T-cell (primary cell): Measurements from ENCODE around the gene MS4A10. TPM values are rescaled to one million over a fixed set of nuclear protein-coding genes. Genes with fewer than 3 reads are reported as not detected.

Experiments
- total RNA-seq, 35 experiments: library from RNA in 6 of 35; stranded (reverse) in 6 of 35; fragments of 120-200 nt in 1 of 35; gene quantifications; one replicate each; pipeline versions ENCODE4 v1.2.1 to v1.2.4 and lab custom pipeline; 2013 to 2026

MS4A10 gene
- total RNA-seq, 5 donors from 2014 or later (not counting 1 experiment from before 2014, with no cell fraction given) = not detected

Other genes with a start within 250 kb of the MS4A10 start
- gene MS4A8, start 85.7 kb upstream of the MS4A10 start, total RNA-seq = not detected
- not detected for gene MS4A18, start 60.6 kb upstream of the MS4A10 start, total RNA-seq
- gene MS4A15, start 28.5 kb upstream of the MS4A10 start, total RNA-seq = not detected
- 10 to 100 TPM; 11.6 to 20.7 (median 16.3) TPM for gene CCDC86, start 56.8 kb downstream of the MS4A10 start, total RNA-seq
- 10 to 100 TPM in 1 of 5 donors, 1 to 10 TPM in 4; 1.6 to 23.1 (median 2.7) TPM for gene PTGDR2, start 70.6 kb downstream of the MS4A10 start, total RNA-seq
- gene ZP1, start 82.2 kb downstream of the MS4A10 start, total RNA-seq = 1 to 10 TPM in 1 of 5 donors, under 1 TPM in 1, not detected in 3; 0.20 to 1.0 TPM
- 100 to 1,000 TPM in 2 of 5 donors, 10 to 100 TPM in 3; 81.7 to 106 (median 96.9) TPM for gene PRPF19, start 121.3 kb downstream of the MS4A10 start, total RNA-seq
- gene TMEM109, start 128.8 kb downstream of the MS4A10 start, total RNA-seq = 10 to 100 TPM; 55.6 to 82.1 (median 71.8) TPM
- gene TMEM132A, start 139.1 kb downstream of the MS4A10 start, total RNA-seq = 1 to 10 TPM in 2 of 5 donors, under 1 TPM in 1, not detected in 2; 0.23 to 1.6 (median 1.2) TPM
- 10 to 100 TPM in 1 of 5 donors, 1 to 10 TPM in 4; 5.4 to 12.2 (median 6.7) TPM for gene SLC15A3, start 166.8 kb downstream of the MS4A10 start, total RNA-seq
- 100 to 1,000 TPM; 413 to 594 (median 495) TPM for gene CD6, start 186.3 kb downstream of the MS4A10 start, total RNA-seq